MM.1S (cell line): ENCODE results near the gene XAGE5.

Source experiments
- EZH2 ChIP-seq: fragments of 300-600 bp; sonication (generic); optimal IDR thresholded peaks from 2 replicates; pipeline ENCODE3; 2017; ENCODE audit warnings: low read depth, mild to moderate bottlenecking, antibody characterized with exemption, low read length, mixed read lengths
- EZH2phosphoT487 ChIP-seq: fragments of 300-600 bp; sonication (generic); IDR thresholded peaks from 2 replicates; pipeline ENCODE4 v1.6.1; 2018; ENCODE audit warnings: antibody characterized with exemption, low read length
- TF ChIP-seq, protein P1 (sequence below): fragments of 300-600 bp; sonication (generic); IDR thresholded peaks from 2 replicates; pipeline ENCODE4 v1.5.1; 2016; ENCODE audit warnings: antibody characterized with exemption, low read length, mixed read lengths

DNA sequence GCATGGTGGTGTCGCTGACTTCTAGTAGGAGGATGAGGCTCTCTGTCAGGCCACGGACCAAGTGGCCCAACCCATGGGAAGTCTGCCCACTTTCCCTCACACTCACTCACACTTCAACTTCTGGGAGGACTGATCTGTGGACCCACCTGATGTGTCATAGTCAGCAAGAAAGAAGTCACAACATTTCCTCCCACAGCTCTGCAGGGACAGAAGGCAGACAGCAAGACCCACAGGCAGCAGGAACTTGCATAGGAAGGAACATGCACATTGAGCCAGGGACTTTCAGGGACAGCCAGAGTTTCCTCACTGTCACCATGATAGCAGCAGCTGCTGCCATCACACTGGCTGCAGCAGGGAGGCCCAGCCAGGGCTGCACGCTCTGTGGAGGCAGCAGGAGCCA lies 19.5 kb downstream of the XAGE5 start:
- TF ChIP-seq, protein P1, sequence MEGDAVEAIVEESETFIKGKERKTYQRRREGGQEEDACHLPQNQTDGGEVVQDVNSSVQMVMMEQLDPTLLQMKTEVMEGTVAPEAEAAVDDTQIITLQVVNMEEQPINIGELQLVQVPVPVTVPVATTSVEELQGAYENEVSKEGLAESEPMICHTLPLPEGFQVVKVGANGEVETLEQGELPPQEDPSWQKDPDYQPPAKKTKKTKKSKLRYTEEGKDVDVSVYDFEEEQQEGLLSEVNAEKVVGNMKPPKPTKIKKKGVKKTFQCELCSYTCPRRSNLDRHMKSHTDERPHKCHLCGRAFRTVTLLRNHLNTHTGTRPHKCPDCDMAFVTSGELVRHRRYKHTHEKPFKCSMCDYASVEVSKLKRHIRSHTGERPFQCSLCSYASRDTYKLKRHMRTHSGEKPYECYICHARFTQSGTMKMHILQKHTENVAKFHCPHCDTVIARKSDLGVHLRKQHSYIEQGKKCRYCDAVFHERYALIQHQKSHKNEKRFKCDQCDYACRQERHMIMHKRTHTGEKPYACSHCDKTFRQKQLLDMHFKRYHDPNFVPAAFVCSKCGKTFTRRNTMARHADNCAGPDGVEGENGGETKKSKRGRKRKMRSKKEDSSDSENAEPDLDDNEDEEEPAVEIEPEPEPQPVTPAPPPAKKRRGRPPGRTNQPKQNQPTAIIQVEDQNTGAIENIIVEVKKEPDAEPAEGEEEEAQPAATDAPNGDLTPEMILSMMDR, result no peak
- no peak for TF ChIP-seq EZH2
- TF ChIP-seq EZH2phosphoT487, result no peak
